ENCODE measurements around the gene PDS5A.

The PDS5A gene

DNA sequence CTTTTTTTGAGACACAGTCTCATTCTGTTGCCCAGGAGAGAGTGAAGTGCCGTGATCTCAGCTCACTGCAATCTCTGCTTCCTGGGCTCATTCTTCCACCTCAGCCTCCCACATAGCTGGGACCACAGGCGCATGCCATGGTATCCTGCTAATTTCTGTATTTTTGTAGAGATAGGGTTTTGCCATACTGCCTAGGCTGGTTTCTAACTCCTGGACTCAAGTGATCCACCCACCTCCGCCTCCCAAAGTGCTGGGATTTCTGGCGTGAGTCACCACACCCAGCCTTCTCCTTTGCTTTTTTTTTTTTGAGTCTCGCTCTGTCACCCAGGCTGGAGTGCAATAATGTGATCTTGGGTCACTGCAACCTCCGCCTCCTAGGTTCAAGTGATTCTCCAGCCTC, 94.1 kb downstream of the PDS5A start:
- H2AFZ ChIP-seq (ENCODE audit: low read depth, low read length): no peak overlapping the region
- no peak overlapping the region for H3K9ac ChIP-seq (ENCODE audit: low read length)
- H3K4me3 ChIP-seq (ENCODE audit: low read length): no peak overlapping the region
- TF ChIP-seq EZH2phosphoT487 (IDR thresholded peaks at IDR 0.05; ENCODE audit: low read depth): no peak
- TF ChIP-seq, protein P1, sequence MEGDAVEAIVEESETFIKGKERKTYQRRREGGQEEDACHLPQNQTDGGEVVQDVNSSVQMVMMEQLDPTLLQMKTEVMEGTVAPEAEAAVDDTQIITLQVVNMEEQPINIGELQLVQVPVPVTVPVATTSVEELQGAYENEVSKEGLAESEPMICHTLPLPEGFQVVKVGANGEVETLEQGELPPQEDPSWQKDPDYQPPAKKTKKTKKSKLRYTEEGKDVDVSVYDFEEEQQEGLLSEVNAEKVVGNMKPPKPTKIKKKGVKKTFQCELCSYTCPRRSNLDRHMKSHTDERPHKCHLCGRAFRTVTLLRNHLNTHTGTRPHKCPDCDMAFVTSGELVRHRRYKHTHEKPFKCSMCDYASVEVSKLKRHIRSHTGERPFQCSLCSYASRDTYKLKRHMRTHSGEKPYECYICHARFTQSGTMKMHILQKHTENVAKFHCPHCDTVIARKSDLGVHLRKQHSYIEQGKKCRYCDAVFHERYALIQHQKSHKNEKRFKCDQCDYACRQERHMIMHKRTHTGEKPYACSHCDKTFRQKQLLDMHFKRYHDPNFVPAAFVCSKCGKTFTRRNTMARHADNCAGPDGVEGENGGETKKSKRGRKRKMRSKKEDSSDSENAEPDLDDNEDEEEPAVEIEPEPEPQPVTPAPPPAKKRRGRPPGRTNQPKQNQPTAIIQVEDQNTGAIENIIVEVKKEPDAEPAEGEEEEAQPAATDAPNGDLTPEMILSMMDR (IDR thresholded peaks at IDR 0.05; ENCODE audit: low read depth, low read length): no peak
- no peaks in the 10 kb centered on the region for H3K4me1 ChIP-seq (ENCODE audit: low read length)
- no peaks in the 10 kb centered on the region for H3K27me3 ChIP-seq (ENCODE audit: low read depth, low read length)
- no peak overlapping the region for H3K4me2 ChIP-seq (ENCODE audit: low read length)
- no peak overlapping the region for H3K27ac ChIP-seq (ENCODE audit: low read length)
- peaks cover 33% of the 10 kb centered on the region for H3K36me3 ChIP-seq (replicated peaks; ENCODE audit: low read depth, low read length)
- no peaks in the 10 kb centered on the region for H3K9me3 ChIP-seq (ENCODE audit: insufficient read depth, low read length)
- H3K79me2 ChIP-seq (ENCODE audit: low read length): no peaks in the 10 kb centered on the region
- H4K20me1 ChIP-seq (ENCODE audit: insufficient read depth, low read length): no peaks in the 10 kb centered on the region

DNA sequence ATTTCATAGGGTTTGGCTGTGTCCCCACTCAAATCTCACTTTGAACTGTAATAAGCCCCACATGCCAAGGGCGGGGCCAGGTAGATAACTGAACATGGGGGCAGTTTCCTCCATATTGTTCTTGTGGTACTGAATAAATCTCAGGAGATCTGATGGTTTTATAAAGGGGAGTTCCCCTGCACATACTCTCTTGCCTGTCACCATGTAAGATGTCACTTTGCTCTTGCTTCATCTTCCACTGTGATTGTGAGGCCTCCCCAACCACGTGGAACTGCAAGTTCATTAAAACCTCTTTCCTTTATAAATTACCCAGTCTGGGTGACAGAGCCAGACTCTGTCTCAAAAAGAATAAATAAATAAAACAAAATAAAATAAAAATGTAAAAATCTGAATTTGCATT, 95.9 kb downstream of the PDS5A start:
- Histone ChIP-seq H3K27me3 (ENCODE audit: low read depth, low read length) (no peaks in the 10 kb centered on the region), H3K4me1 (ENCODE audit: low read length) (no peaks in the 10 kb centered on the region), H2AFZ (ENCODE audit: low read depth, low read length) (no peak overlapping the region), H4K20me1 (ENCODE audit: insufficient read depth, low read length) (no peaks in the 10 kb centered on the region), H3K9me3 (ENCODE audit: insufficient read depth, low read length) (no peaks in the 10 kb centered on the region), H3K9ac (ENCODE audit: low read length) (no peak overlapping the region), H3K4me2 (ENCODE audit: low read length) (no peak overlapping the region), H3K36me3 (replicated peaks; ENCODE audit: low read depth, low read length) (peaks cover 25% of the 10 kb centered on the region), H3K79me2 (ENCODE audit: low read length) (no peaks in the 10 kb centered on the region), H3K27ac (ENCODE audit: low read length) (no peak overlapping the region), H3K4me3 (ENCODE audit: low read length) (no peak overlapping the region)
- TF ChIP-seq, protein P1 (IDR thresholded peaks at IDR 0.05; ENCODE audit: low read depth, low read length): no peak
- no peak for TF ChIP-seq EZH2phosphoT487 (IDR thresholded peaks at IDR 0.05; ENCODE audit: low read depth)

DNA sequence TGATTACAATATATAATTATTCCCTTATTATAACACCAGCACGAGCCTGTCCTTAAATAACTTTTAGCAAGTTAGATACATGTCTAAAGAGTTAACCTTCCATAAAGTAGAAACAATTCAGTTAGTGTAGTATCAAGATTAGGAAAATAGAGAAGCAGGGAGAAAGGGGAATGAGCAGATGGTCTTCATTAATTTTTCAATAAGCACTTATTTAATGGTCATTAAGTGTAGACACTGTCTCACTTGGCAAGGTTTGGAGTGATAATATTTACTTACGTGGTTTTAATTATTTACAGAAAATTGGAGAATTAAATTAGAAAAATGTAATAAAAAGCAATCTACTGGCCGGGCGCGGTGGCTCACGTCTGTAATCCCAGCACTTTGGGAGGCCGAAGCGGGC, 99.7 kb downstream of the PDS5A start:
- H3K79me2 ChIP-seq (ENCODE audit: low read length): no peaks in the 10 kb centered on the region
- peaks cover 22% of the 10 kb centered on the region for H3K36me3 ChIP-seq (replicated peaks; ENCODE audit: low read depth, low read length)
- no peak overlapping the region for H3K9ac ChIP-seq (ENCODE audit: low read length)
- H3K27ac ChIP-seq (ENCODE audit: low read length): no peak overlapping the region
- peaks cover 10% of the 10 kb centered on the region for H3K4me1 ChIP-seq (ENCODE audit: low read length)
- no peak overlapping the region for H2AFZ ChIP-seq (ENCODE audit: low read depth, low read length)
- no peaks in the 10 kb centered on the region for H4K20me1 ChIP-seq (ENCODE audit: insufficient read depth, low read length)
- no peak overlapping the region for H3K4me3 ChIP-seq (ENCODE audit: low read length)
- H3K4me2 ChIP-seq (ENCODE audit: low read length): no peak overlapping the region
- H3K9me3 ChIP-seq (ENCODE audit: insufficient read depth, low read length): no peaks in the 10 kb centered on the region
- no peaks in the 10 kb centered on the region for H3K27me3 ChIP-seq (ENCODE audit: low read depth, low read length)
- no peak for TF ChIP-seq EZH2phosphoT487 (IDR thresholded peaks at IDR 0.05; ENCODE audit: low read depth)
- TF ChIP-seq, protein P1 (IDR thresholded peaks at IDR 0.05; ENCODE audit: low read depth, low read length): no peak

DNA sequence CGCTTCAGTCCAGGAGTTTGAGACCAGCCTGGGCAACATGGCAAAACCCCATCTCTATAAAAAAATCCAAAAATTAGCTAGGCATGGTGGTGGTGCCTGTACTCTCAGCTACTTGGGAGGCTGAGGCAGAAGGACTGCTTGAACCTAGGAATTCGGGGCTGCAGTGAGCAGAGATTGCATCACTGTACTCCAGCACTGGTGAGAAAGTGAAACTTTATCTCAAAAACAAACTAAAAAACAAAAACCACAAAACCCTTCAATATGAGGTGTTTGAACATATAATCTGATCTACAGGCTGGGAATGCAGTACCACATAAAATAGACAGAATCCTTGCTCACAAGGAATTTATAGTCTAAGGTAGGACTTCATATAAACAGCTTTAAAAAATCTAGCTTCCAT, 103.9 kb downstream of the PDS5A start:
- Histone ChIP-seq H2AFZ (ENCODE audit: low read depth, low read length) (no peak overlapping the region), H3K9ac (ENCODE audit: low read length) (no peak overlapping the region), H3K27ac (ENCODE audit: low read length) (no peak overlapping the region), H3K36me3 (replicated peaks; ENCODE audit: low read depth, low read length) (peaks cover 36% of the 10 kb centered on the region), H3K9me3 (ENCODE audit: insufficient read depth, low read length) (no peaks in the 10 kb centered on the region), H4K20me1 (ENCODE audit: insufficient read depth, low read length) (no peaks in the 10 kb centered on the region), H3K27me3 (ENCODE audit: low read depth, low read length) (no peaks in the 10 kb centered on the region), H3K79me2 (ENCODE audit: low read length) (no peaks in the 10 kb centered on the region), H3K4me2 (ENCODE audit: low read length) (no peak overlapping the region), H3K4me1 (ENCODE audit: low read length) (peaks cover 10% of the 10 kb centered on the region), H3K4me3 (ENCODE audit: low read length) (no peak overlapping the region)
- no peak for TF ChIP-seq EZH2phosphoT487 (IDR thresholded peaks at IDR 0.05; ENCODE audit: low read depth)
- TF ChIP-seq, protein P1 (IDR thresholded peaks at IDR 0.05; ENCODE audit: low read depth, low read length): no peak
